Endothelial cell of umbilical vein (primary cell): Measurements from ENCODE around the gene NSUN7. TPM values are rescaled to one million over a fixed set of nuclear protein-coding genes. Genes with fewer than 3 reads are reported as not detected.

ENCODE experiments used
- BruUV-seq: library from RNA; stranded (reverse); fragments of 400-500 nt; replicated peaks from 2 replicates; lab custom pipeline; 2021; lab: Mats Ljungman, UMichigan
- CTCF ChIA-PET: fragments of 300-600, 350-600 bp; sonication (Branson Sonifier 250); formaldehyde crosslinking; loops from one replicate; lab custom pipeline; 2021; ENCODE audit warnings: antibody characterized with exemption, inconsistent platforms; lab: Charles Lee
- POLR2A ChIA-PET: fragments of 300-600, 350-600 bp; sonication (Branson Sonifier 250); formaldehyde crosslinking; loops from one replicate; lab custom pipeline; 2021; ENCODE audit warnings: antibody characterized with exemption, inconsistent platforms; lab: Charles Lee
- DNase-seq: peaks from one replicate; pipeline ENCODE4 v3.0.0-alpha.2; 2011; ENCODE audit warnings: low read depth, low spot score
- FAIRE-seq: peaks from 2 replicates; lab custom pipeline; 2011; peaks lifted over from hg19 to GRCh38; lab: Jason Lieb, UNC
- H2AFZ ChIP-seq: 2 replicates; pipeline ENCODE4 v1.6.0; 2012; ENCODE audit warnings: low read depth, low read length, control low read depth, inconsistent platforms
- H3K27ac ChIP-seq: 2 replicates; pipeline ENCODE4 v1.5.1; 2011; ENCODE audit warnings: low read depth, mild to moderate bottlenecking, control low read depth, low read length, moderate library complexity; ENCODE audit not compliant: insufficient read depth
- H3K27me3 ChIP-seq, 2 experiments: 2 replicates each; pipeline versions ENCODE4 v1.6.0 to v1.6.1; 2011; ENCODE audit warnings: low read length in 2 of 2, mixed read lengths in 1 of 2; ENCODE audit not compliant: control insufficient read depth in 2 of 2, insufficient read depth in 2 of 2
- H3K36me3 ChIP-seq, 2 experiments: 2 replicates in 1 of 2; 3 replicates in 1 of 2; pipeline ENCODE4 v1.5.1; 2011; ENCODE audit warnings: low read length in 2 of 2, mild to moderate bottlenecking in 1 of 2, moderate library complexity in 1 of 2; ENCODE audit not compliant: control insufficient read depth in 2 of 2, insufficient read depth in 2 of 2; ENCODE audit errors: extremely low read depth in 1 of 2
- H3K4me1 ChIP-seq: 3 replicates; pipeline ENCODE4 v1.5.1; 2011; ENCODE audit warnings: mild to moderate bottlenecking, low read length; ENCODE audit not compliant: control insufficient read depth, insufficient read depth; ENCODE audit errors: extremely low read depth
- H3K4me2 ChIP-seq: 2 replicates; pipeline ENCODE4 v1.6.1; 2011; ENCODE audit warnings: low read length, control low read depth, mixed read lengths; ENCODE audit not compliant: insufficient read depth
- H3K4me3 ChIP-seq, 3 experiments: fragments of 200-600 bp in 1 of 3; sonication (generic), shearing (Covaris generic) in 1 of 3; replicated peaks in 1 of 3; 2 replicates each; pipeline ENCODE4 v1.5.1; 2011 to 2016; ENCODE audit warnings: control low read depth in 3 of 3, low read length in 3 of 3, mild to moderate bottlenecking in 2 of 3, inconsistent platforms in 1 of 3, low read depth in 1 of 3, moderate library complexity in 1 of 3; ENCODE audit not compliant: insufficient read depth in 1 of 3
- H3K79me2 ChIP-seq: 2 replicates; pipeline ENCODE4 v1.6.0; 2012; ENCODE audit warnings: low read length, inconsistent platforms; ENCODE audit not compliant: control insufficient read depth, insufficient read depth
- H3K9ac ChIP-seq: replicated peaks from 2 replicates; pipeline ENCODE3; 2011; ENCODE audit warnings: low read length, control low read depth; ENCODE audit not compliant: insufficient read depth; ENCODE audit errors: extremely low read depth
- H3K9me1 ChIP-seq: replicated peaks from 3 replicates; pipeline ENCODE4 v1.6.0; 2011; ENCODE audit warnings: mild to moderate bottlenecking, low read length; ENCODE audit not compliant: control insufficient read depth, insufficient read depth; ENCODE audit errors: extremely low read depth
- H3K9me3 ChIP-seq: replicated peaks from 2 replicates; pipeline ENCODE4 v1.5.1; 2012; ENCODE audit warnings: low read length, inconsistent platforms; ENCODE audit not compliant: control insufficient read depth, insufficient read depth
- H4K20me1 ChIP-seq: replicated peaks from 2 replicates; pipeline ENCODE3; 2011; ENCODE audit warnings: mild to moderate bottlenecking, low read length; ENCODE audit not compliant: control insufficient read depth, insufficient read depth; ENCODE audit errors: extremely low read depth
- CTCF ChIP-seq, 2 donors: IDR thresholded peaks; 1 replicate in 1 of 2; 2 replicates in 1 of 2; pipeline ENCODE4 v1.5.1; 2011; ENCODE audit warnings: low read length in 2 of 2, mild to moderate bottlenecking in 2 of 2, moderate library complexity in 2 of 2, control low read depth in 1 of 2, inconsistent platforms in 1 of 2, low read depth in 1 of 2; ENCODE audit not compliant: insufficient read depth in 1 of 2; ENCODE audit errors: extremely low read depth in 1 of 2
- EZH2 ChIP-seq: IDR thresholded peaks from 2 replicates; pipeline ENCODE4 v1.6.1; 2012; ENCODE audit warnings: borderline replicate concordance, low read depth, mild to moderate bottlenecking, moderate library complexity, low read length, inconsistent platforms; ENCODE audit not compliant: severe bottlenecking
- FOS ChIP-seq: IDR thresholded peaks from 2 replicates; pipeline ENCODE4 v1.6.1; 2011; ENCODE audit warnings: mild to moderate bottlenecking, low read length, moderate library complexity, borderline replicate concordance; ENCODE audit not compliant: insufficient read depth
- MAX ChIP-seq: IDR thresholded peaks from 2 replicates; pipeline ENCODE4 v1.6.1; 2011; ENCODE audit not compliant: insufficient read depth, insufficient read length
- POLR2AphosphoS5 ChIP-seq: IDR thresholded peaks from 2 replicates; pipeline ENCODE4 v1.6.1; 2012; ENCODE audit warnings: low read depth, mild to moderate bottlenecking, control low read depth, low read length, moderate library complexity; ENCODE audit not compliant: insufficient read depth
- dilution Hi-C: fragments of 300-500 bp; cut with MboI; formaldehyde crosslinking; loops from one replicate; pipeline ENCODE4 v1.15.0; 2019; ENCODE audit warnings: low sequenced_read_pairs; ENCODE audit not compliant: extremely low pct_ligation_motif_present
- intact Hi-C: fragments of 100-400 bp; cut with micrococcal nuclease; formaldehyde crosslinking; loops from one replicate; pipeline ENCODE4 v1.10.0; 2022
- polyA plus RNA-seq, 4 experiments: library from polyadenylated mRNA; depleted of rRNA in 3 of 4; stranded (reverse) in 3 of 4; unstranded in 1 of 4; fragments of >200 nt; gene quantifications; 2 replicates each; pipeline versions ENCODE4 v1.2.1 to v1.2.3, GENCODE V29; 2011 to 2012; ENCODE audit warnings: missing spikeins in 1 of 4
- total RNA-seq: library from RNA; stranded (reverse); gene quantifications from 2 replicates; pipeline ENCODE4 v1.2.3, GENCODE V29; 2021

The NSUN7 gene
- total and polyA plus RNA-seq, 2 donors (not counting 3 experiments of a cell fraction or from before 2014, with no cell fraction given) = 0.03 to 0.20 TPM

GRCh38 chr4:40840255-40840984, 90.7 kb downstream of the NSUN7 start:
- no peak for TF ChIP-seq EZH2
- TF ChIP-seq CTCF (IDR thresholded peaks at IDR 0.05; ENCODE audit: extremely low read depth in 1 of 2, insufficient read depth in 1 of 2, low read depth in 1 of 2, low read length in 2 of 2) = no peak
- no peak for TF ChIP-seq FOS
- TF ChIP-seq MAX = no peak
- TF ChIP-seq POLR2AphosphoS5 = no peak
- H3K27ac ChIP-seq = no peak overlapping the region
- H3K27me3 ChIP-seq = no peaks in the 10 kb centered on the region
- H3K9me1 ChIP-seq = no peaks in the 10 kb centered on the region
- intact Hi-C loops (no loop called here), dilution Hi-C loops (no loop called here)
- H3K9ac ChIP-seq = no peak overlapping the region
- H3K36me3 ChIP-seq = peaks cover 0 to 16% of the 10 kb centered on the region in 2 experiments
- BruUV-seq = no TSS peak
- ChIA-PET POLR2A (no interaction called here), CTCF (interaction anchor here (0.6 to 3.1 kb wide), 21 partner anchors 9 to 821 kb away, joined by 3 to 25 read pairs (median 4); no protein-coding TSS in a partner anchor)
- no peak overlapping the region for H3K4me3 ChIP-seq
- no peak for FAIRE-seq
- no peak overlapping the region for H3K4me2 ChIP-seq
- no peaks in the 10 kb centered on the region for H3K9me3 ChIP-seq
- DNase-seq = no peak
- H4K20me1 ChIP-seq = no peaks in the 10 kb centered on the region
- peaks cover 2% of the 10 kb centered on the region for H3K79me2 ChIP-seq
- H3K4me1 ChIP-seq = peaks cover 4% of the 10 kb centered on the region
- H2AFZ ChIP-seq = no peak overlapping the region
